ENCODE results near the gene NPAS3.

- TF ChIP-seq, protein P1, sequence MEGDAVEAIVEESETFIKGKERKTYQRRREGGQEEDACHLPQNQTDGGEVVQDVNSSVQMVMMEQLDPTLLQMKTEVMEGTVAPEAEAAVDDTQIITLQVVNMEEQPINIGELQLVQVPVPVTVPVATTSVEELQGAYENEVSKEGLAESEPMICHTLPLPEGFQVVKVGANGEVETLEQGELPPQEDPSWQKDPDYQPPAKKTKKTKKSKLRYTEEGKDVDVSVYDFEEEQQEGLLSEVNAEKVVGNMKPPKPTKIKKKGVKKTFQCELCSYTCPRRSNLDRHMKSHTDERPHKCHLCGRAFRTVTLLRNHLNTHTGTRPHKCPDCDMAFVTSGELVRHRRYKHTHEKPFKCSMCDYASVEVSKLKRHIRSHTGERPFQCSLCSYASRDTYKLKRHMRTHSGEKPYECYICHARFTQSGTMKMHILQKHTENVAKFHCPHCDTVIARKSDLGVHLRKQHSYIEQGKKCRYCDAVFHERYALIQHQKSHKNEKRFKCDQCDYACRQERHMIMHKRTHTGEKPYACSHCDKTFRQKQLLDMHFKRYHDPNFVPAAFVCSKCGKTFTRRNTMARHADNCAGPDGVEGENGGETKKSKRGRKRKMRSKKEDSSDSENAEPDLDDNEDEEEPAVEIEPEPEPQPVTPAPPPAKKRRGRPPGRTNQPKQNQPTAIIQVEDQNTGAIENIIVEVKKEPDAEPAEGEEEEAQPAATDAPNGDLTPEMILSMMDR (IDR thresholded peaks at IDR 0.05): no peak
- TF ChIP-seq POLR2A (IDR thresholded peaks at IDR 0.05): no peak
Observed at GRCh38 chr14:33386140-33386539, 447.5 kb downstream of the NPAS3 start.
